ENCODE results near the gene HIGD1B. TPM values are rescaled to one million over a fixed set of nuclear protein-coding genes. Genes with fewer than 3 reads are reported as not detected.
"Not testable (repeated sequence)": the region's sequence is repeated elsewhere in the genome, so short reads cannot be mapped to it uniquely, and the experiment has no call there.

The HIGD1B gene
- total and polyA plus RNA-seq, 2 donors (not counting 1 experiment from before 2014, with no cell fraction given) = 0.34 TPM; not detected in 1

DNA sequence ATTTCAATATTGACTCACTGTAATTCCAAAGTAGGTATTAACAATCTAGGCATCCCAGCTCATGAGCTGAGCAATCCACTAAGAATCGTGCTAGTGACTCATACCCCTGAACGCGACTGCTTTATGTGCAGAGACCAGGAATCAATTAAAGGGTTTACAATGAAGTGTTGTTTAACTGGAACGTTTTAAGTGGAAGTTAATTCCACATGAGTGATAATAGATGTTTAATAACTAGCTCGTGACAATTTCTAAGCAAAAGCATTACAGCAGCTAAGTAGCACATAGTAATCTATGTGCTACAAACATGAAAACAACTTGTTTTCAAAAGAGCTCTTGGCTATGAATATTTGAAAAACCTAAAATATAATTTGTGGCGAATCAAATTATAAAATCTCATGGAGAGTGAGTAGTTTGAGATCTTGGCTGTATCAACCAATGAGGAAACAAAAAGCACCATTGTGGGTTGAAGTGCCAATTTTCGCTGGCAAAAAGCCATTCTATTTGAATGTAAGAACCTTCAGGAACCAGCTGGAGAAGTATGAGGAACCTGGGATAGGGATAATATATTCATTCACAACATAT lies 27.0 kb upstream of the HIGD1B start:
- H3K4me1 ChIP-seq (ENCODE audit: control insufficient read depth, extremely low read depth, insufficient read depth, low read length) = peaks cover 27% of the 10 kb centered on the region
- no peak overlapping the region for H2AFZ ChIP-seq (ENCODE audit: low read length)
- peak overlapping the region in 2 of 4 experiments; percentile 1 to 34 for H3K4me3 ChIP-seq (replicated peaks in 1 of 4; ENCODE audit: control extremely low read depth in 1 of 4, insufficient read depth in 1 of 4, low read depth in 3 of 4, low read length in 4 of 4)

DNA sequence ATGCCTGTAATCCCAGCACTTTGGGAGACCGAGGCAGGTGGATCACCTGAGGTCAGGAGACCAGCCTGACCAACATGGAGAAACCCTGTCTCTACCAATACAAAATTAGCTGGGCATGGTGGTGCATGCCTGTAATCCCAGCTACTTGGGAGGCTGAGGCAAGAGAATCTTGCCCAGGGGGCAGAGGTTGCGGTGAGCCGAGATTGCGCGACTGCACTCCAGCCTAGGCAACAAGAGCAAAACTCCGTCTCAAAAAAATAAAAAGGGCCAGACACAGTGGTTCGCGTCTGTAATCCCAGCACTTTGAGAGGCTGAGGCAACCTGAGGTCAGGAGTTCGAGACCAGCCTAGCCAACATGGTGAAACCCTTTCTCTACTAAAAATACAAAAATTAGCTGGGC lies 22.4 kb upstream of the HIGD1B start:
- H3K4me3 ChIP-seq (replicated peaks in 1 of 4; ENCODE audit: control extremely low read depth in 1 of 4, insufficient read depth in 1 of 4, low read depth in 3 of 4, low read length in 4 of 4); H3K9me3 ChIP-seq (ENCODE audit: control insufficient read depth, insufficient read depth, low read depth, low read length); H3K9ac ChIP-seq (ENCODE audit: insufficient read depth, low read length); H2AFZ ChIP-seq (ENCODE audit: low read length); H3K27me3 ChIP-seq (ENCODE audit: control insufficient read depth, insufficient read depth, low read length); DNase-seq (ENCODE audit: low read depth in 2 of 2); H3K36me3 ChIP-seq (ENCODE audit: control insufficient read depth, insufficient read depth, low read length); H3K4me2 ChIP-seq (ENCODE audit: extremely low read depth, insufficient read depth, low read length); H4K20me1 ChIP-seq (ENCODE audit: control insufficient read depth, extremely low read depth, insufficient read depth, low read length): not testable (repeated sequence)
- H3K79me2 ChIP-seq (ENCODE audit: control insufficient read depth, insufficient read depth, low read length) = peaks cover 76% of the 10 kb centered on the region
- peaks cover 15% of the 10 kb centered on the region for H3K4me1 ChIP-seq (ENCODE audit: control insufficient read depth, extremely low read depth, insufficient read depth, low read length)
- H3K27ac ChIP-seq (ENCODE audit: insufficient read depth, low read length) = peak overlapping the region; percentile 65

More for the DNA sequence above, 27.0 kb upstream of the HIGD1B start:
- no peaks in the 10 kb centered on the region for H3K27me3 ChIP-seq (ENCODE audit: control insufficient read depth, insufficient read depth, low read length)
- H4K20me1 ChIP-seq (ENCODE audit: control insufficient read depth, extremely low read depth, insufficient read depth, low read length) = no peaks in the 10 kb centered on the region
- no peak for TF ChIP-seq EZH2 (IDR thresholded peaks at IDR 0.05; ENCODE audit: low read length, missing control alignments)
- TF ChIP-seq, protein P1, sequence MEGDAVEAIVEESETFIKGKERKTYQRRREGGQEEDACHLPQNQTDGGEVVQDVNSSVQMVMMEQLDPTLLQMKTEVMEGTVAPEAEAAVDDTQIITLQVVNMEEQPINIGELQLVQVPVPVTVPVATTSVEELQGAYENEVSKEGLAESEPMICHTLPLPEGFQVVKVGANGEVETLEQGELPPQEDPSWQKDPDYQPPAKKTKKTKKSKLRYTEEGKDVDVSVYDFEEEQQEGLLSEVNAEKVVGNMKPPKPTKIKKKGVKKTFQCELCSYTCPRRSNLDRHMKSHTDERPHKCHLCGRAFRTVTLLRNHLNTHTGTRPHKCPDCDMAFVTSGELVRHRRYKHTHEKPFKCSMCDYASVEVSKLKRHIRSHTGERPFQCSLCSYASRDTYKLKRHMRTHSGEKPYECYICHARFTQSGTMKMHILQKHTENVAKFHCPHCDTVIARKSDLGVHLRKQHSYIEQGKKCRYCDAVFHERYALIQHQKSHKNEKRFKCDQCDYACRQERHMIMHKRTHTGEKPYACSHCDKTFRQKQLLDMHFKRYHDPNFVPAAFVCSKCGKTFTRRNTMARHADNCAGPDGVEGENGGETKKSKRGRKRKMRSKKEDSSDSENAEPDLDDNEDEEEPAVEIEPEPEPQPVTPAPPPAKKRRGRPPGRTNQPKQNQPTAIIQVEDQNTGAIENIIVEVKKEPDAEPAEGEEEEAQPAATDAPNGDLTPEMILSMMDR (conservative IDR thresholded peaks at IDR 0.05 in 1 of 2, IDR thresholded peaks at IDR 0.05 in 1 of 2; ENCODE audit: low read depth in 1 of 2, low read length in 2 of 2) = no peak
- H3K4me2 ChIP-seq (ENCODE audit: extremely low read depth, insufficient read depth, low read length) = peak overlapping the region; percentile 26
- no peaks in the 10 kb centered on the region for H3K36me3 ChIP-seq (ENCODE audit: control insufficient read depth, insufficient read depth, low read length)
- no peak overlapping the region for H3K9ac ChIP-seq (ENCODE audit: insufficient read depth, low read length)
- H3K27ac ChIP-seq (ENCODE audit: insufficient read depth, low read length) = peak overlapping the region; percentile 80
- peaks cover 75% of the 10 kb centered on the region for H3K79me2 ChIP-seq (ENCODE audit: control insufficient read depth, insufficient read depth, low read length)
- H3K9me3 ChIP-seq (ENCODE audit: control insufficient read depth, insufficient read depth, low read depth, low read length) = no peaks in the 10 kb centered on the region
- peak; percentile 83 to 95 for DNase-seq (ENCODE audit: low read depth in 2 of 2)

DNA sequence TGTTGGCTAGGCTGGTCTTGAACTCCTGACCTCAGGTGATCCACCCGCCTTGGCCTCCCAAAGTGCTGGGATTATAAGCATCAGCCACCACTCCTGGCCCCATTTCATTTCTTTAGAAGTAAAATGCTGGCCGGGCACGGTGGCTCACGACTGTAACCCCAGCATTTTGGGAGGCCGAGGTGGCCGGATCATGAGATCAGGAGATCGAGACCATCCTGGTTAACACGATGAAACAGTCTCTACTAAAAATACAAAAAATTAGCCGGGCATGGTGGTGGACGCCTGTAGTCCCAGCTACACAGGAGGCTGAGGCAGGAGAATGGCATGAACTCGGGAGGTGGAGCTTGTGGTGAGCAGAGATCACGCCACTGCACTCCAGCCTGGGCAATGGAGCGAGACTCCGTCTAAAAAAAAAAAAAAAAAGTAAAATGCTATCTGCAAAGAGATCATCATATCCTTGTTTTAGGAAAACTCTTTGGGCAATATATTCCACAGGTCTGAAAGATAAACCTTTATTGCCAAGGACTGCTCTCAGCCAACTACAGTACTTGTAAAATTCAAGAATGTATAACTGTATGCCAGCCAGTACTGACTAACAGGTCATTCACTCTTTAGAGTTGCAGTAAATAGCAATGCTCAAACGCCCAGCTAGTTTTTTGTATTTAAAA lies 21.4 kb upstream of the HIGD1B start:
- TF ChIP-seq, protein P1 (conservative IDR thresholded peaks at IDR 0.05 in 1 of 2, IDR thresholded peaks at IDR 0.05 in 1 of 2; ENCODE audit: low read depth in 1 of 2, low read length in 2 of 2) = no peak
- no peak for TF ChIP-seq EZH2 (IDR thresholded peaks at IDR 0.05; ENCODE audit: low read length, missing control alignments)
- Histone ChIP-seq H3K4me1 (ENCODE audit: control insufficient read depth, extremely low read depth, insufficient read depth, low read length) (peaks cover 10% of the 10 kb centered on the region), H3K79me2 (ENCODE audit: control insufficient read depth, insufficient read depth, low read length) (peaks cover 74% of the 10 kb centered on the region), H2AFZ (ENCODE audit: low read length) (no peak overlapping the region), H3K27ac (ENCODE audit: insufficient read depth, low read length) (peak overlapping the region; percentile 65), H3K4me2 (ENCODE audit: extremely low read depth, insufficient read depth, low read length) (peak overlapping the region; percentile 26), H3K4me3 (replicated peaks in 1 of 4; ENCODE audit: control extremely low read depth in 1 of 4, insufficient read depth in 1 of 4, low read depth in 3 of 4, low read length in 4 of 4) (no peak overlapping the region), H3K27me3 (ENCODE audit: control insufficient read depth, insufficient read depth, low read length) (no peaks in the 10 kb centered on the region), H4K20me1 (ENCODE audit: control insufficient read depth, extremely low read depth, insufficient read depth, low read length) (no peaks in the 10 kb centered on the region), H3K9ac (ENCODE audit: insufficient read depth, low read length) (no peak overlapping the region), H3K36me3 (ENCODE audit: control insufficient read depth, insufficient read depth, low read length) (no peaks in the 10 kb centered on the region), H3K9me3 (ENCODE audit: control insufficient read depth, insufficient read depth, low read depth, low read length) (no peaks in the 10 kb centered on the region)
- DNase-seq (ENCODE audit: low read depth in 2 of 2) = peak in 1 of 2 donors; percentile 53

Data from fibroblast of lung (primary cell).